ENCODE data around the gene LEF1.

DNA sequence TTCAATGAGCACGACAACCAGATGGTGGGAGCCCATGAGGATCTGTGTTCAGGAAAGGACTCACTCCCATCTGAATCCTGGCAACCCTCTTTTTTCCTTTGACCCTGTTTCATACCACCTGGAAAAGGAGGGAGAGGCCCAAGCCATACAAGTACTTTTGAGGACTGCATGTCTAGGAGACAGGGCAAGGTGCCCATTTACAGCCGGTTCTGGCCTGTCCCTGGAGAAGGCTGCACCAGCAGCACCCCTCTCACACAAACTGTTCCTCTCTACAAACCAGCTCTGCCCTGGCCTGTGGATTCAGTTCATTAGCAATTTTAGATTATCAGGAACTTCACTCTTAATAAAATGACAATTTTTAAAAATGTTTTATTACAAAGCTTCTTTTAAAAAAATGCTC, 121.5 kb downstream of the LEF1 start:
- TF ChIP-seq POLR2AphosphoS5 (IDR thresholded peaks at IDR 0.05; ENCODE audit: low read depth, low read length), result no peak
- TF ChIP-seq REST (IDR thresholded peaks at IDR 0.05; ENCODE audit: insufficient read depth in 1 of 2, low read depth in 2 of 2, low read length in 2 of 2), result no peak
- no peak for TF ChIP-seq SIN3A (IDR thresholded peaks at IDR 0.05; ENCODE audit: borderline replicate concordance, insufficient read depth, low read length)
- TF ChIP-seq TAF1 (IDR thresholded peaks at IDR 0.05; ENCODE audit: borderline replicate concordance, insufficient read depth, low read length), result no peak
- no peak for TF ChIP-seq FOXP2 (optimal IDR thresholded peaks at IDR 0.05; ENCODE audit: borderline replicate concordance, extremely low read depth, extremely low read length, insufficient read depth)

All from PFSK-1 (cell line).